Measurements from ENCODE around the gene PPP1CA.

PPP1CA gene

GRCh38 chr11:67416416-67417335 is 15.0 kb upstream of the PPP1CA start:
- DNase-seq (ENCODE audit: low read depth): no peak

GRCh38 chr11:67415501-67416304 is 14.0 kb upstream of the PPP1CA start, which contains the start of gene CARNS1:
CARNS1 (plus strand) TSS chr11:67415678; CDS start chr11:67416200, 522 bp downstream.
- H3K4me3 ChIP-seq (ENCODE audit: control insufficient read depth, low read depth, low read length): peak within 1 kb of the TSS; percentile 19
- TF ChIP-seq CTCF (IDR thresholded peaks at IDR 0.05; ENCODE audit: control insufficient read depth, insufficient read depth, low read depth, low read length, missing control alignments): no peak
- DNase-seq (ENCODE audit: low read depth): no peak

More at GRCh38 chr11:67416416-67417335, 15.0 kb upstream of the PPP1CA start:
- TF ChIP-seq CTCF (IDR thresholded peaks at IDR 0.05; ENCODE audit: control insufficient read depth, insufficient read depth, low read depth, low read length, missing control alignments): no peak
- H3K4me3 ChIP-seq (ENCODE audit: control insufficient read depth, low read depth, low read length): no peak overlapping the region

GRCh38 chr11:67413266-67413849 is 11.7 kb upstream of the PPP1CA start:
- no peak for DNase-seq (ENCODE audit: low read depth)
- TF ChIP-seq CTCF (IDR thresholded peaks at IDR 0.05; ENCODE audit: control insufficient read depth, insufficient read depth, low read depth, low read length, missing control alignments): no peak

GRCh38 chr11:67412495-67413179 is 11.0 kb upstream of the PPP1CA start:
- no peak for TF ChIP-seq CTCF (IDR thresholded peaks at IDR 0.05; ENCODE audit: control insufficient read depth, insufficient read depth, low read depth, low read length, missing control alignments)

More at GRCh38 chr11:67413266-67413849, 11.7 kb upstream of the PPP1CA start:
- no peak overlapping the region for H3K4me3 ChIP-seq (ENCODE audit: control insufficient read depth, low read depth, low read length)

GRCh38 chr11:67411785-67412152 is 10.1 kb upstream of the PPP1CA start:
- H3K4me3 ChIP-seq (ENCODE audit: control insufficient read depth, low read depth, low read length): no peak overlapping the region
- DNase-seq (ENCODE audit: low read depth): no peak
- TF ChIP-seq CTCF (IDR thresholded peaks at IDR 0.05; ENCODE audit: control insufficient read depth, insufficient read depth, low read depth, low read length, missing control alignments): no peak

More at GRCh38 chr11:67412495-67413179, 11.0 kb upstream of the PPP1CA start:
- no peak for DNase-seq (ENCODE audit: low read depth)
- no peak overlapping the region for H3K4me3 ChIP-seq (ENCODE audit: control insufficient read depth, low read depth, low read length)
